ENCODE data around the gene POR. TPM values are rescaled to one million over a fixed set of nuclear protein-coding genes. Genes with fewer than 3 reads are reported as not detected.
"Not testable (repeated sequence)": the region's sequence is repeated elsewhere in the genome, so short reads cannot be mapped to it uniquely, and the experiment has no call there.

The POR gene
- 39.8 TPM for polyA plus RNA-seq (2013, experiment 1 of 2; ENCODE audit: insufficient read length)
- polyA plus RNA-seq (2013, experiment 2 of 2; ENCODE audit: insufficient read length) = 39.4 TPM

DNA sequence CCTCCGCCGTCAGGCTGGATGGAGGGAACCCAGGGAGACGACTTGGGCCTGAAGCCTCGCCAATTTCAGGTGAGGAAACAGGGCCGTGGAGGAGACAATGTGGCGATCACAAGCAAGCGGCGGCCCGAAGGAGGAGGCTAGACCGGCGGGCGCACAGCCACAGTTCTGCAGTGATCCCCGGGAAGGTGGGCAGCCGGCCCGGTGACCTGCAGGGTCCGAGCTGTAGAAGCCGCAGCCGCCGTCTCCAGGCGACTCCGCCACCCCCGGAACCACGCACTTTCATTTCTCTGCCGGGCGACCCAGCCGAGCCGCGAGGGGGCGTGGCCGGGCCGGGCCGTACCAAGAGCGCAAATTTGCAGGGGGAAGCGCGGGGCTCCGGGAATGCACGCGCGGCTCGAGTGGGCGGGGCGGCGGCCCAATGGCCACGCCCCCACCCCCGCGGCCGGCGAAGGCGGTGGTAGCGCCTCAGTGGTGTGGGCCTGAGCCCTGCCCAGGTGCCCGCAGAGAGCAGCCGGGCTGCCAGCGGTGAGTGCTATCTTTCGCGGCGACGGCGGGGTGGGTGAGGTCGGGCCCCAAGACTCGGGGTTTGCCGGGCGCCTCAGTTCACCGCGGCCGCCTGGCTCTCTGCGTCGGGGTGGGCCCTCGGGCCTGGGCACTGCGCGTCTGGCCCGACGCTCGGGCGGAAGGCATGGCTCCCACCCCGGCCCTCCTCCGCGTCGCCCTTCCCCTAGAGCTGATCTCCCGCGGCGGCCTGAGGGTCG lies at the start of gene POR:
Gene POR (plus strand): TSS at position 501 of the 761 bp plus-strand sequence. CDS start 38,847 bp downstream, outside the sequence.
- peak; percentile 95 for DNase-seq

DNA sequence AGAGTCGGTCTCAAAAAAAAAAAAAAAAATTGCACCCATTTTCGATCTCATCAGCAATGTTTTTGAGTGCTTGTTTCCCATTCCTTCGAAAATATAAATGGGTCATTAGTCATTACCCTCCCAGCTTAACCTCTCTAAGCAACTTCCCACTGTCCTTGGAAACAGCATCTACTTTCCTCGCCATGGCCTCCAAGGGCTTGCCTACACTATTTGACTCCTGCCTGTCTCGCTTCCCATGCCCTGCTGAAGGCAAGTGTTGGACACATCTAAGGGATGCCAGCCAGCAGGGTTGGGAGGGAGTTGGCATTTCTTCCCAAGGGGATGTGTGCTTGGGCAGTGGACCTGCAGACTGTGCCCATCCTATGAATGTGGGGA lies 48.9 kb upstream of the POR start:
- no peak for DNase-seq

GRCh38 chr7:75866489-75867389 lies 48.2 kb upstream of the POR start:
- DNase-seq = peak; percentile 72

DNA sequence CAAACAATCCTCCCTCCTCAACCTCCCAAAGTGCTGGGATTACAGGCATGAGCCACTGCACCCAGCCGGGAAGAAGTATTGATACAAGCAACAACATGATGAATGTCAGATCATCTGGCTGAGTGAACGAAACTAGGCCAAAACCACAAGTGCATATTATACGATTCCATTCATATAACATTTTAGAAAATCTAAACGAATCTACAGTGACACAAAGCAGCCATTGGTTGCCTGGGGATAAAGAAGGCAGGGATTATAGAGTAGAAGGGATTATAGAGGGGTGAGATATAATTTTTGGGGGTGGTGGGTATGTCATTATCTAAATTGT lies 47.6 kb upstream of the POR start:
- no peak for DNase-seq

GRCh38 chr7:75868153-75868552 lies 46.8 kb upstream of the POR start:
- no peak for DNase-seq

DNA sequence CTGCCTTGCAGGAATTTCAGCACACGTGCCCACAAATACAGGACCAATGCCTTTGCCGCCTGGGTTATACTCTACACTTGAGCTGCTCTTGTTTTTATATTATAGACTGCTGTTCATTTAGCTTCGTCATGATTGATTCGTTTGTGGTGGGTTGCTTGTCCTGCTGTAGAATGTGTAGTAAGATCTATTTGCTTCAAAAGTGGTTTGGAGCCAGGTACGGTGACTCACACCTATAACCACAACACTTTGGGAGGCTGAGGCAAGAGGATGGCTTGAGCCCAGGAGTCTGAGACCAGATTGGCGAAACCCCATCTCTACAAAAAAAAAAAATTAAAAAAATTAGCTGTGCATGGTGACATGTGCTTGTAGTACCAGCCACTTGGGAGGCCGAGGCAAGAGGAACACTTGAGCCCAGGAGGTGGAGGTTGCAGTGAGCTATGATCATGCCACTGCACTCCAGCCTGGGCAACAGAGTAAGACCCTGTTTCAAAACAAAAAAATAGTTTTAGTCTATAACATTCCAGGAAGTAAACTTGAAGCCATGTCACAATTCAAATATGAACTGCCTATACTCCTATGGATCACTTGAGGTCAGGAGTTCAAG lies 45.1 kb upstream of the POR start:
- DNase-seq = no peak

DNA sequence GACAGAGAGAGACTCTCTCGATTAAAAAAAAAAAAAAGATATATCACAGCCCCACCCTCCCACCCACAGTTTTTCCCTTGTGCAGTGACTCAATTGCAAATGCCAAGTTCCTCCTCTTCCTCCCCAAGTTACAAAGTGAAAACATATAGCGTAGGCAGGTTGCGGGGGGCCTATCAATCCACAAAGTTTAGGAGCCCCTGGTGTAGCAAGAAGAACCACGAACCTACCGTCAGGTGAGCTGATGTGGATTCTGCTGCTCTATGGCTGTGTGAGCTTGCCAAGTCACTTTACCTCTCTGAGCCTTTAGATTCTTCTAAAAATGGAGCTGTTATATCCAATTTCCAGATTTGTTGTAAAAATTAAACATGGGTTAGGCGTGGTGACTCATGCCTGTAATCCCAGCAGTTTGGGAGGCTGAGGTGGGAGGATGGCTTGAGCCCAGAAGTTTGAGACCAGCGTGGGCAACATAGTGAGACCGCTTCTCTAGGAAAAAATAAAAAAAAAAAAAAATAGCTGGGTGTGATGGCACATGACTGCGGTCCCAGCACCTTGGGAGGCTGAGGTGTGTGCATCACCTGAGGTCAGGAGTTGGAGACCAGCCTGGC lies 44.3 kb upstream of the POR start:
- no peak for DNase-seq

GRCh38 chr7:75872073-75872782 lies 42.7 kb upstream of the POR start:
- peak; percentile 29 for DNase-seq

DNA sequence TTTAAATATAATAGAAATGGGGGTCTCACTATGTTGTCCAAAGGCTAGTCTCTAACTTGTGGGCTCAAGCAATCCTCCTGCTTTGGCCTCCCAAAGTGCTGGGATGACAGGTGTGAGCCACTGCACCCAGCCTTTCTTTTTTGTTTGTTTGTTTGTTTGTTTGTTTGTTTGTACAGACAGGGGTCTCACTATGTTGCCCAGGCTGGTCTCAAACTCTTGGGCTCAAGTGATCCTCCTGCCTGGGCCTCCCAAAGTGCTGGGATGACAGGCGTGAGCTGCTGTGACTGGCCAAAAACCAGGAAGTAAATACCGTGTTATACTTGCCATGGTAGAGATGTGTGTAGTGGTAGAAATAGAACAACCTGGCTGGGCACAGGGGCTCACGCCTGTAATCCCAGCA lies 40.8 kb upstream of the POR start:
- DNase-seq = not testable (repeated sequence)

GRCh38 chr7:75875113-75876080 lies 39.6 kb upstream of the POR start:
- DNase-seq = no peak

GRCh38 chr7:75876126-75876881 lies 38.7 kb upstream of the POR start:
- no peak for DNase-seq

- no peak for DNase-seq
Measured at GRCh38 chr7:75878312-75878768, 36.6 kb upstream of the POR start.

GRCh38 chr7:75878769-75879611 lies 36.0 kb upstream of the POR start, which contains the start of gene RHBDD2:
TSS of gene RHBDD2 (plus strand) at chr7:75879034. CDS start at chr7:75879083, 49 bp downstream.
- peak; percentile 95 for DNase-seq

DNA sequence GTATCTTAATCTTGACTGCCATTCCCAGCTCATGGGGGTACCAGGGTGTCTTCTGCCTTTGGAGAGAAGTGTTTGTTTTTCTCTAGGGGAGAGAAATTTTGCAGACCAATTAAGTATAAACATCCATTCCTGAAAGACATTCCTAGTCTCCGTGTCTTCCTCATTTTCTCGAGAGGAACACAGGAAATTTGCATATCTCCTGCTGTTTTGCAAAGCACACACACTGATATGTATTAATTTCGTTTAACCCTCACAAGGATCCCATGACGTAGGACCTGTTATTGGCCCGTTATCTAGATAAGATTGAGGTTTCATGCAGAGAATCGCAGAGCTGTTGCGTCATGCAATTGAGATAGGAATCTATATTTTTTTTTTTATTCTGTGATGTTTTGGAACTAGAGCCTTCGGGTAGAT lies 35.2 kb upstream of the POR start:
- peak; percentile 29 for DNase-seq

- no peak for DNase-seq
Measured at GRCh38 chr7:75880242-75880641, 34.7 kb upstream of the POR start.

- no peak for DNase-seq
Measured at GRCh38 chr7:75881436-75882095, 33.4 kb upstream of the POR start.

DNA sequence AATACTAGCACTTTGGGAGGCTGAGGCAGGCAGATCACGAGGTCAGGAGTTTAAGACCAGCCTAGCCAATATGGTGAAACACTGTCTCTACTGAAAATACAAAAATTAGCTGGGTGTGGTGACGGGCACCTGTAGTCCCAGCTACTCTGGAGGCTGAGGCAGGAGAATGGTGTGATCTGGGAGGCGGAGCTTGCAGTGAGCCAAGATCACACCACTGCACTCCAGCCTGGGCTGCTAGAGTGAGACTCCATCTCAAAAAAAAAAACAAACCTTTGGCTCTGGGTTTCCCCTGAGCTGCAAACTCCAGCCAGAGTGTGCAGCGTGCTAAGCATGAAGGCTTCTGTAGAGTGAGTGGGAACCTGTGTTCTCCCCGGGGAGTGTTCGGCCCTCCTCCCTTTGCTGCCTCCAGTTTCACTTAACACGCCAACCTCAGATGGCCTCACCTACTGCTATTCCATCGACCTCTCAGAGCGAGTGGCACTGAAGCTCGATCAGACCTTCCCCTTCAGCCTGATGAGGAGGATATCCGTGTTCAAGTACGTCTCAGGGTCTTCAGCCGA lies 31.6 kb upstream of the POR start:
- DNase-seq = not testable (repeated sequence)

DNA sequence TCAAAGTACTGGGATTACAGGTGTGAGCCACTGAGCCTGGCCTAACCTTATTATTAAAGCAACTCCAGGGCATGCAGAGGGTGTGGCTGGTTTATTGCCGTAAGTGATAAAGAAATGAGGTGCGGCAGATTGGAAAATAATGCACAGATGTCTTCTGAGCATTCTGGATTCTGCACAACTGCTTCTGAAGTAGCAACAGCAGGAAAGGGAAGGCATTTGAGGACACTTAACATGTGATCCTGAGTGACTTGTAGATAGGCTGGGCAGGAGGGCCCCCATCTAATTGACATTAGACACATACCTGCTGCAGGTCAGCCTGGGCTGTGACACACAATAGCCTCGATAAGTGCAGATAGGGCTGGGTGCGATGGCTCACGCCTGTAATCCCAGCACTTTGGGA lies 30.5 kb upstream of the POR start:
- DNase-seq = no peak
